Mucosa of rectum (tissue), 2 donors: ENCODE measurements around the gene PACSIN2.

Experiments
- H3K27ac ChIP-seq, 2 donors: one replicate each; pipeline ENCODE4 v1.7.0; 2013; ENCODE audit warnings: inconsistent platforms in 2 of 2, low read depth in 2 of 2, low read length in 2 of 2
- H3K27me3 ChIP-seq, 2 donors: one replicate each; pipeline ENCODE4 v1.7.0; 2013; ENCODE audit warnings: low read length in 2 of 2; ENCODE audit not compliant: control insufficient read depth in 2 of 2, insufficient read depth in 2 of 2
- H3K36me3 ChIP-seq, 2 donors: one replicate each; pipeline ENCODE4 v1.7.0; 2013; ENCODE audit warnings: low read length in 2 of 2; ENCODE audit not compliant: control insufficient read depth in 2 of 2, insufficient read depth in 2 of 2
- H3K4me1 ChIP-seq, 2 donors: one replicate each; pipeline ENCODE4 v1.7.0; 2013; ENCODE audit warnings: low read length in 2 of 2, mild to moderate bottlenecking in 1 of 2; ENCODE audit not compliant: control insufficient read depth in 2 of 2, insufficient read depth in 2 of 2
- H3K4me3 ChIP-seq, 2 donors: one replicate each; pipeline ENCODE4 v1.7.0; 2013; ENCODE audit warnings: low read length in 2 of 2
- H3K9ac ChIP-seq, 2 donors: one replicate each; pipeline ENCODE4 v1.7.0; 2013; ENCODE audit warnings: low read length in 2 of 2, low read depth in 1 of 2, mild to moderate bottlenecking in 1 of 2
- H3K9me3 ChIP-seq, 2 donors: one replicate each; pipeline ENCODE4 v1.7.0; 2013; ENCODE audit warnings: low read length in 2 of 2; ENCODE audit not compliant: control insufficient read depth in 2 of 2
- donor health status: healthy.
- donor health status: Normal muscosa, but diverticular disease.

Gene PACSIN2

GRCh38 chr22:42881298-42881697 lies 133.7 kb downstream of the PACSIN2 start:
- Histone ChIP-seq H3K27ac (no peak overlapping the region), H3K4me1 (peaks cover 5 to 16% of the 10 kb centered on the region in 2 donors), H3K4me3 (no peak overlapping the region), H3K36me3 (peaks cover 81 to 86% of the 10 kb centered on the region in 2 donors), H3K27me3 (no peaks in the 10 kb centered on the region), H3K9me3 (no peaks in the 10 kb centered on the region), H3K9ac (no peak overlapping the region)

GRCh38 chr22:42880815-42881214 lies 134.1 kb downstream of the PACSIN2 start:
- H3K4me1 ChIP-seq = peaks cover 5 to 16% of the 10 kb centered on the region in 2 donors

GRCh38 chr22:42879371-42880021 lies 135.5 kb downstream of the PACSIN2 start:
- Histone ChIP-seq H3K36me3 (peaks cover 75 to 79% of the 10 kb centered on the region in 2 donors), H3K9ac (no peak overlapping the region), H3K9me3 (no peaks in the 10 kb centered on the region), H3K27me3 (no peaks in the 10 kb centered on the region), H3K4me1 (peaks cover 5 to 16% of the 10 kb centered on the region in 2 donors), H3K4me3 (no peak overlapping the region), H3K27ac (no peak overlapping the region)

More at GRCh38 chr22:42880815-42881214, 134.1 kb downstream of the PACSIN2 start:
- no peak overlapping the region for H3K9ac ChIP-seq
- H3K36me3 ChIP-seq = peaks cover 82 to 86% of the 10 kb centered on the region in 2 donors
- H3K27ac ChIP-seq = no peak overlapping the region
- H3K4me3 ChIP-seq = no peak overlapping the region
- H3K9me3 ChIP-seq = no peaks in the 10 kb centered on the region
- no peaks in the 10 kb centered on the region for H3K27me3 ChIP-seq

- Histone ChIP-seq H3K4me1 (peaks cover 3 to 16% of the 10 kb centered on the region in 2 donors), H3K9me3 (no peaks in the 10 kb centered on the region), H3K36me3 (peaks cover 71 to 77% of the 10 kb centered on the region in 2 donors), H3K9ac (no peak overlapping the region), H3K4me3 (no peak overlapping the region), H3K27me3 (no peaks in the 10 kb centered on the region), H3K27ac (no peak overlapping the region)
Measured at GRCh38 chr22:42878561-42879305, 136.2 kb downstream of the PACSIN2 start.

- no peaks in the 10 kb centered on the region for H3K9me3 ChIP-seq
- H3K9ac ChIP-seq = no peak overlapping the region
- no peak overlapping the region for H3K4me3 ChIP-seq
- no peak overlapping the region for H3K27ac ChIP-seq
- peaks cover 0 to 9% of the 10 kb centered on the region in 2 donors for H3K4me1 ChIP-seq
- H3K27me3 ChIP-seq = no peaks in the 10 kb centered on the region
- peaks cover 71 to 77% of the 10 kb centered on the region in 2 donors for H3K36me3 ChIP-seq
Measured at GRCh38 chr22:42877597-42878340, 137.2 kb downstream of the PACSIN2 start.

GRCh38 chr22:42877158-42877557 lies 137.8 kb downstream of the PACSIN2 start:
- Histone ChIP-seq H3K4me3 (no peak overlapping the region), H3K36me3 (peaks cover 71 to 79% of the 10 kb centered on the region in 2 donors), H3K27me3 (no peaks in the 10 kb centered on the region), H3K9ac (no peak overlapping the region), H3K27ac (no peak overlapping the region), H3K4me1 (peaks cover 0 to 4% of the 10 kb centered on the region in 2 donors), H3K9me3 (no peaks in the 10 kb centered on the region)

- no peaks in the 10 kb centered on the region for H3K4me1 ChIP-seq
- peaks cover 71 to 80% of the 10 kb centered on the region in 2 donors for H3K36me3 ChIP-seq
- no peak overlapping the region for H3K9ac ChIP-seq
- no peak overlapping the region for H3K27ac ChIP-seq
- no peaks in the 10 kb centered on the region for H3K27me3 ChIP-seq
- no peak overlapping the region for H3K4me3 ChIP-seq
- H3K9me3 ChIP-seq = no peaks in the 10 kb centered on the region
Measured at GRCh38 chr22:42876041-42876440, 138.9 kb downstream of the PACSIN2 start.

- no peaks in the 10 kb centered on the region for H3K9me3 ChIP-seq
- H3K27ac ChIP-seq = no peak overlapping the region
- H3K4me3 ChIP-seq = no peak overlapping the region
- H3K9ac ChIP-seq = no peak overlapping the region
- H3K36me3 ChIP-seq = peaks cover 73 to 74% of the 10 kb centered on the region in 2 donors
- H3K27me3 ChIP-seq = no peaks in the 10 kb centered on the region
- H3K4me1 ChIP-seq = no peaks in the 10 kb centered on the region
Measured at GRCh38 chr22:42874010-42874409, 140.9 kb downstream of the PACSIN2 start.

GRCh38 chr22:42873356-42873755 lies 141.6 kb downstream of the PACSIN2 start:
- no peaks in the 10 kb centered on the region for H3K27me3 ChIP-seq
- H3K4me1 ChIP-seq = no peaks in the 10 kb centered on the region
- H3K9me3 ChIP-seq = no peaks in the 10 kb centered on the region
- no peak overlapping the region for H3K4me3 ChIP-seq
- H3K9ac ChIP-seq = no peak overlapping the region
- no peak overlapping the region for H3K27ac ChIP-seq
- H3K36me3 ChIP-seq = peaks cover 67% of the 10 kb centered on the region in 2 donors

GRCh38 chr22:42872821-42873220 lies 142.1 kb downstream of the PACSIN2 start:
- Histone ChIP-seq H3K4me1 (no peaks in the 10 kb centered on the region), H3K4me3 (no peak overlapping the region), H3K36me3 (peaks cover 61 to 62% of the 10 kb centered on the region in 2 donors), H3K9me3 (no peaks in the 10 kb centered on the region), H3K27me3 (no peaks in the 10 kb centered on the region), H3K9ac (no peak overlapping the region), H3K27ac (no peak overlapping the region)
